ENCODE data around the gene TNFRSF8. TPM values are rescaled to one million over a fixed set of nuclear protein-coding genes. Genes with fewer than 3 reads are reported as not detected.

The TNFRSF8 gene
- total RNA-seq, 1 experiment from 2014 or later = 2.9 TPM

DNA sequence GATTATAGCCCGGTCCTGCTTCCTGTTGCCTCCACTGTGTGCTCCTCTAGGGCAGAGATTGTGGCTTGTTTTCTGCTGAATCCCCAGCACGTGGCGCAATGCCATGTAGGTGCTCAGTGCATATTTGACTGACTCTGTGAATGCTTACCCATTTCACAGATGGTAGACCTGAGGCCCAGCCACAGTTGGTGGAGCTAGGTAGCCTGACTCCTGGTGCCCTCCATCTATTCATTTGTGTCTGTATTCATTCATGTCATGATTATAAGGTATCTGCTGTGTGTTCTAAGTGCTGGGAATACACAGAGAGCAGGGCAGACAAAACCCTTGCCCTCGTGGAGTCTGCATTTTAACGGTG lies 126.2 kb downstream of the TNFRSF8 start:
- Histone ChIP-seq H2BK15ac (ENCODE audit: low read depth, low read length) (no peak overlapping the region), H3K4me1 (ENCODE audit: insufficient read depth, low read length) (no peaks in the 10 kb centered on the region), H3K9ac (ENCODE audit: extremely low read depth, insufficient read length, low read length) (no peak overlapping the region), H4K20me1 (ENCODE audit: control insufficient read depth, insufficient read depth, insufficient read length) (no peaks in the 10 kb centered on the region), H4K5ac (ENCODE audit: insufficient read length, low read depth, low read length) (no peak overlapping the region), H2AK5ac (ENCODE audit: insufficient read length, low read length) (no peak overlapping the region), H2BK20ac (ENCODE audit: low read depth, low read length, poor library complexity, severe bottlenecking) (no peak overlapping the region), H2BK5ac (ENCODE audit: insufficient read length, low read length) (no peak overlapping the region), H3K9me3 (ENCODE audit: control insufficient read depth, low read depth, low read length) (no peaks in the 10 kb centered on the region), H2BK120ac (ENCODE audit: low read depth, low read length, poor library complexity, severe bottlenecking) (no peak overlapping the region), H3K27ac (ENCODE audit: insufficient read length, low read depth, low read length) (no peak overlapping the region), H3K4me2 (ENCODE audit: insufficient read depth, insufficient read length, low read length) (no peak overlapping the region), H3K4ac (ENCODE audit: low read depth, low read length) (no peak overlapping the region), H3K23ac (ENCODE audit: insufficient read length, low read depth, low read length) (no peak overlapping the region), H4K8ac (replicated peaks; ENCODE audit: insufficient read length, low read depth, low read length) (no peak overlapping the region), H4K91ac (ENCODE audit: insufficient read length, low read depth, low read length) (no peak overlapping the region), H2BK12ac (ENCODE audit: insufficient read length, low read depth, low read length) (no peak overlapping the region), H3K27me3 (ENCODE audit: insufficient read depth, low read length) (no peaks in the 10 kb centered on the region), H2AFZ (ENCODE audit: low read length) (no peak overlapping the region), H3T11ph (ENCODE audit: low read length) (no peak overlapping the region), H3K18ac (ENCODE audit: insufficient read length, low read depth, low read length) (no peak overlapping the region), H3K79me2 (ENCODE audit: insufficient read depth, low read length) (no peaks in the 10 kb centered on the region), H3K14ac (ENCODE audit: insufficient read depth, low read length) (no peak overlapping the region), H3K56ac (ENCODE audit: insufficient read length, low read depth, low read length) (no peak overlapping the region), H3K23me2 (ENCODE audit: insufficient read length, low read depth, low read length, poor library complexity, severe bottlenecking) (no peaks in the 10 kb centered on the region), H3K79me1 (ENCODE audit: insufficient read depth, low read depth, low read length, poor library complexity, severe bottlenecking) (no peaks in the 10 kb centered on the region)
- Mint-ChIP-seq H3K36me3 (ENCODE audit: insufficient read depth in 1 of 3, low read depth in 3 of 3) (peaks cover 0 to 5% (median 1%) of the 10 kb centered on the region in 3 experiments; a peak in 3 of 7 replicates), H3K9me3 (peaks cover 0 to 4% of the 10 kb centered on the region in 2 experiments; a peak in 3 of 5 replicates), H3K27me3 (ENCODE audit: low read depth) (peaks cover 5% of the 10 kb centered on the region), H3K4me3 (no peak overlapping the region), H3K27ac (no peak overlapping the region; a peak in 2 of 7 replicates), H3K4me1 (peaks cover 12 to 23% of the 10 kb centered on the region in 2 experiments)
- no peak for DNase-seq
- no CpG with 5 or more reads among the region's 5 CpGs for WGBS (ENCODE audit: extremely low coverage, insufficient read length, low lambda C conversion rate)
- TF ChIP-seq, protein P1, sequence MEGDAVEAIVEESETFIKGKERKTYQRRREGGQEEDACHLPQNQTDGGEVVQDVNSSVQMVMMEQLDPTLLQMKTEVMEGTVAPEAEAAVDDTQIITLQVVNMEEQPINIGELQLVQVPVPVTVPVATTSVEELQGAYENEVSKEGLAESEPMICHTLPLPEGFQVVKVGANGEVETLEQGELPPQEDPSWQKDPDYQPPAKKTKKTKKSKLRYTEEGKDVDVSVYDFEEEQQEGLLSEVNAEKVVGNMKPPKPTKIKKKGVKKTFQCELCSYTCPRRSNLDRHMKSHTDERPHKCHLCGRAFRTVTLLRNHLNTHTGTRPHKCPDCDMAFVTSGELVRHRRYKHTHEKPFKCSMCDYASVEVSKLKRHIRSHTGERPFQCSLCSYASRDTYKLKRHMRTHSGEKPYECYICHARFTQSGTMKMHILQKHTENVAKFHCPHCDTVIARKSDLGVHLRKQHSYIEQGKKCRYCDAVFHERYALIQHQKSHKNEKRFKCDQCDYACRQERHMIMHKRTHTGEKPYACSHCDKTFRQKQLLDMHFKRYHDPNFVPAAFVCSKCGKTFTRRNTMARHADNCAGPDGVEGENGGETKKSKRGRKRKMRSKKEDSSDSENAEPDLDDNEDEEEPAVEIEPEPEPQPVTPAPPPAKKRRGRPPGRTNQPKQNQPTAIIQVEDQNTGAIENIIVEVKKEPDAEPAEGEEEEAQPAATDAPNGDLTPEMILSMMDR (conservative IDR thresholded peaks at IDR 0.05) = no peak
